GM18498 (cell line): ENCODE results near the gene WDFY2.
"Not testable (repeated sequence)": the region's sequence is repeated elsewhere in the genome, so short reads cannot be mapped to it uniquely, and the experiment has no call there.

ENCODE experiments used
- ATAC-seq: cut with Tn5 transposase; IDR thresholded peaks from one replicate; pipeline ENCODE4 v1.9.1; 2021; ENCODE audit warnings: mild to moderate bottlenecking, moderate library complexity; ENCODE audit not compliant: unreplicated experiment

The WDFY2 gene

GRCh38 chr13:51583875-51584730 lies at the start of gene WDFY2:
Gene WDFY2 (plus strand): TSS chr13:51584462. CDS start chr13:51584688, 226 bp downstream.
- ATAC-seq = peak; percentile 81

GRCh38 chr13:51538591-51539179 lies 45.6 kb upstream of the WDFY2 start:
- no peak for ATAC-seq

GRCh38 chr13:51539887-51540286 lies 44.4 kb upstream of the WDFY2 start:
- ATAC-seq = no peak

GRCh38 chr13:51541037-51541436 lies 43.2 kb upstream of the WDFY2 start:
- no peak for ATAC-seq

GRCh38 chr13:51541809-51542258 lies 42.4 kb upstream of the WDFY2 start:
- ATAC-seq = no peak

GRCh38 chr13:51542346-51543242 lies 41.7 kb upstream of the WDFY2 start:
- no peak for ATAC-seq

- not testable (repeated sequence) for ATAC-seq
Measured at GRCh38 chr13:51545446-51545845, 38.8 kb upstream of the WDFY2 start.

GRCh38 chr13:51547425-51548176 lies 36.7 kb upstream of the WDFY2 start:
- no peak for ATAC-seq

GRCh38 chr13:51549050-51549449 lies 35.2 kb upstream of the WDFY2 start:
- ATAC-seq = no peak

- no peak for ATAC-seq
Measured at GRCh38 chr13:51549593-51549992, 34.7 kb upstream of the WDFY2 start.

GRCh38 chr13:51550151-51550550 lies 34.1 kb upstream of the WDFY2 start:
- ATAC-seq = no peak

- no peak for ATAC-seq
Measured at GRCh38 chr13:51551416-51551815, 32.8 kb upstream of the WDFY2 start.

GRCh38 chr13:51552027-51552426 lies 32.2 kb upstream of the WDFY2 start:
- no peak for ATAC-seq

- no peak for ATAC-seq
Measured at GRCh38 chr13:51553531-51553930, 30.7 kb upstream of the WDFY2 start.

- ATAC-seq = no peak
Measured at GRCh38 chr13:51556740-51557139, 27.5 kb upstream of the WDFY2 start.

GRCh38 chr13:51557438-51557837 lies 26.8 kb upstream of the WDFY2 start:
- ATAC-seq = no peak

GRCh38 chr13:51557875-51558612 lies 26.2 kb upstream of the WDFY2 start:
- ATAC-seq = no peak

- no peak for ATAC-seq
Measured at GRCh38 chr13:51559946-51560735, 24.1 kb upstream of the WDFY2 start.
